Posterior cingulate gyrus (tissue), 11 donors: Measurements from ENCODE around the gene PCDHA1.
"Not testable (repeated sequence)": the region's sequence is repeated elsewhere in the genome, so short reads cannot be mapped to it uniquely, and the experiment has no call there.

ENCODE experiments used
- DNase-seq, 10 donors: peaks; one replicate each; pipeline versions ENCODE4 v3.0.0 to v3.0.0-alpha.2; 2020 to 2021; ENCODE audit warnings: mixed read lengths in 3 of 10
- intact Hi-C: fragments of 100-400 bp; cut with DNase I; formaldehyde crosslinking; loops from one replicate; pipeline ENCODE4 v1.15.1; 2023

The PCDHA1 gene

GRCh38 chr5:140842798-140843733 is 57.1 kb downstream of the PCDHA1 start:
- intact Hi-C loops = no loop called here
- DNase-seq = peak in 2 of 10 donors; percentile 55 to 74

GRCh38 chr5:140848139-140849102 is 62.5 kb downstream of the PCDHA1 start, which contains the start of gene PCDHA9:
PCDHA9 (plus strand) TSS chr5:140848382; CDS start chr5:140848496, 114 bp downstream.
- intact Hi-C loops = not testable (repeated sequence)
- DNase-seq = peak in 1 of 10 donors; percentile 55

GRCh38 chr5:140849831-140850634 is 64.1 kb downstream of the PCDHA1 start:
- intact Hi-C loops = not testable (repeated sequence)
- DNase-seq = peak in 1 of 10 donors; percentile 77

GRCh38 chr5:140855772-140856674 is 70.1 kb downstream of the PCDHA1 start, which contains the start of gene PCDHA10:
PCDHA10 (plus strand) TSS chr5:140855897; CDS start chr5:140856049, 152 bp downstream.
- DNase-seq = peak in 1 of 10 donors; percentile 75
- intact Hi-C loops = no loop called here

- intact Hi-C loops = no loop called here
- DNase-seq = peak in 1 of 10 donors; percentile 81
These were observed 71.4 kb downstream of the PCDHA1 start for GRCh38 chr5:140857177-140857986.

- no peak for DNase-seq
- intact Hi-C loops = no loop called here
These were observed 72.0 kb downstream of the PCDHA1 start for GRCh38 chr5:140857987-140858240.

GRCh38 chr5:140862441-140863295 is 76.7 kb downstream of the PCDHA1 start:
- intact Hi-C loops = no loop called here
- peak in 1 of 10 donors; percentile 74 for DNase-seq

- peak in 2 of 10 donors; percentile 5 to 75 for DNase-seq
- intact Hi-C loops = loop anchor here (2.0 kb wide), 1 partner anchor 172 kb away; no protein-coding TSS in a partner anchor
These were observed 83.0 kb downstream of the PCDHA1 start, which contains the start of gene PCDHA11 for GRCh38 chr5:140868721-140869554. PCDHA11 (plus strand) TSS chr5:140868957; CDS start chr5:140869104, 147 bp downstream.

GRCh38 chr5:140869555-140869886 is 83.6 kb downstream of the PCDHA1 start:
- no peak for DNase-seq
- intact Hi-C loops = loop anchor here (2.0 kb wide), 1 partner anchor 171 kb away; no protein-coding TSS in a partner anchor

GRCh38 chr5:140870221-140871201 is 84.6 kb downstream of the PCDHA1 start:
- intact Hi-C loops = no loop called here
- peak in 3 of 10 donors; percentile 64 to 78 (median 70) for DNase-seq

GRCh38 chr5:140875085-140876065 is 89.4 kb downstream of the PCDHA1 start, which contains the start of gene PCDHA12:
PCDHA12 (plus strand) TSS chr5:140875308; CDS start chr5:140875473, 165 bp downstream.
- intact Hi-C loops = no loop called here
- DNase-seq = no peak

GRCh38 chr5:140876541-140877261 is 90.8 kb downstream of the PCDHA1 start:
- peak in 5 of 10 donors; percentile 3 to 79 (median 57) for DNase-seq
- intact Hi-C loops = not testable (repeated sequence)

- peak in 3 of 10 donors; percentile 22 to 74 (median 71) for DNase-seq
- intact Hi-C loops = no loop called here
These were observed 91.3 kb downstream of the PCDHA1 start for GRCh38 chr5:140877262-140877581.
